HG03064 (cell line): ENCODE results near the gene HECTD2.
"Not testable (repeated sequence)": the region's sequence is repeated elsewhere in the genome, so short reads cannot be mapped to it uniquely, and the experiment has no call there.

Experiments
- ATAC-seq: cut with Tn5 transposase; IDR thresholded peaks from one replicate; pipeline ENCODE4 v1.9.1; 2021; ENCODE audit warnings: low read depth; ENCODE audit not compliant: unreplicated experiment

Gene HECTD2

DNA sequence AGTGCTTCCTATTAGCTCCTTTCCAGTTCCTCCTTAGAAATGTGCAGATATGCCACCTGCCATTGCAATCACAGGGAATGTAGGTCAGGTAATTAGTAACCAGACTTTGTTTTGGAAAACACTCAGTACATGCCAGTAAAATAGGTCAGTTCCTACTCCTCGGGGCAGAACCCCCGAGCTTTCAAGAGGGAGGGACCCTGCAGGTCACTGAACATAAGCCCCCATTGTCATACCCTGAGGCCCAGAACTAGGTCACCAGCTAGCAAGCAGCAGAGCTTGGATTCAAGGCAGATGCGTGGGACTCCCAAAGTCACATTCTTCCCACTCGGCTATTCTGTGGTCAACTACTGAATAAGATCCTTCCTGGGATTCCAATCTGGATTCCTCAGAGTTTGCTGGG, 117.9 kb downstream of the HECTD2 start:
- ATAC-seq, result no peak

GRCh38 chr10:91528768-91529167, 118.6 kb downstream of the HECTD2 start:
- ATAC-seq, result no peak

- ATAC-seq, result not testable (repeated sequence)
Measured at GRCh38 chr10:91534789-91535188, 124.6 kb downstream of the HECTD2 start.

GRCh38 chr10:91536111-91536510, 126.0 kb downstream of the HECTD2 start:
- no peak for ATAC-seq

GRCh38 chr10:91536733-91537132, 126.6 kb downstream of the HECTD2 start:
- ATAC-seq, result no peak

DNA sequence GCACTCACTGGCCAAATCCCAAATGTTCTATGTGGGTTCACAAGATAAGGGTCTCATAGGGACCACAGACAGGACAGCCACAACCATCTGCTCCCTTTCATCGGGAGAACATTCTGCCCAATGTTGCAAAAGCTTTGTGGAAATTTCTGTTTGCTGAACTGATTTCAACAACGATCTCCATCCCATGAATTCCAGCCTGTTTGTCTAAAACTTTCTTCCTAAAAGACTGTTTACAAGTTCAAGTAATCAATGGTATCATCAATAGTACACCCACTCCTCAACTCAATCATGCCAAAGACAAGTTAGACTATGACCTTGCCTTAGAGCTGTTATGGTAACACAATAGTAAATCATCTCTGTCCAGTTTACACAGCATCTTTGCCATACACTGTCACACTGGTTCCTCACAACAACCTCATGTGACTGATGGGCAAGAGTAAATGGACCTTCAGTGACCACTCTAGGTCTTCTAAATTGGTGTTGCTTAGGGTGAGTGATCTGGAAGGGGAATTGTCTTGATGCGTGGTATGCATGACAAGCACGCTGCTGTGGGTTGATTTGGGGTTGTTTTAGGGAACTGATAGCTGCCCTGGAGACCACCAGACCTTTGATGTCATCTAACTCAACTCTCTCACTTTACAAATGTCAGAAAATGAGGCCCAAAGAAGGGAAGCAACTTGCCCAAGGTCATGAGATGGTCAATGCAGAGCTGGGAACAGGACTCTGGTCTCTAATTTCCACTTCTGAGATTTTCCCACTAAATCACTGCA, 127.7 kb downstream of the HECTD2 start:
- ATAC-seq, result no peak

DNA sequence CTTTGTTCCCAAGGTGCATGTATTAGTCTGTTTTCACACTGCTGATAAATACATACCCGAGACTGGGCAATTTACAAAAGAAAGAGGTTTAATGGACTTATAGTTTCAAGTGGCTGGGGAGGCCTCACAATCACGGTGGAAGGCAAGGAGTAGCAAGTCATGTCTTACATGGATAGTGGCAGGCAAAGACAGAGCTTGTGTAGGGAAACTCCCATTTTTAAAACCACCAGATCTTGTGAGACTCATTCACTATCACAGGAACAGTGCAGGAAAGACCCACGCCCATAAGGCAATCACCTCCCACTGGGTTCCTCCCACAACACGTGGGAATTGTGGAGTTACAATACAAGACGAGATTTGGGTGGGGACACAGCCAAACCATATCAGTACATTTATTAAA, 129.8 kb downstream of the HECTD2 start:
- ATAC-seq, result no peak

DNA sequence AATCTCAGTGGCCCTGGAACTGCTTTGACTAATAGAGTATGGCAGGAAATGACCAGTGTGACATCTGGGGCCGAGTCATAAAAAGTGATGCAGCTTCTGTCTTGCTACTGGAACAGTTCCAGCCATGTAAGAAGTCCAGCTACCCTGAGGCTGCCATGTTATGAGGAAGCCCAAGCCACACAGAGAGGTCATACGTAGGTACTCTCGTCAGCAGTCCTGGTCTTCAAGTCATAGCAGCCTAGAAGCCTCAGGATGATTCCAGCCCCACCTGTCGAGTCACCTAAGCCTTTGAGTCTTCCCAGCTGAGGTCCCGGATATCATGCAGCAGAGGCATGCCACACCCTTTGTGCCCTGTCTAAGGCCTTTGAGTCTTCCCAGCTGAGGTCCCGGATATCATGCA, 130.6 kb downstream of the HECTD2 start:
- no peak for ATAC-seq

DNA sequence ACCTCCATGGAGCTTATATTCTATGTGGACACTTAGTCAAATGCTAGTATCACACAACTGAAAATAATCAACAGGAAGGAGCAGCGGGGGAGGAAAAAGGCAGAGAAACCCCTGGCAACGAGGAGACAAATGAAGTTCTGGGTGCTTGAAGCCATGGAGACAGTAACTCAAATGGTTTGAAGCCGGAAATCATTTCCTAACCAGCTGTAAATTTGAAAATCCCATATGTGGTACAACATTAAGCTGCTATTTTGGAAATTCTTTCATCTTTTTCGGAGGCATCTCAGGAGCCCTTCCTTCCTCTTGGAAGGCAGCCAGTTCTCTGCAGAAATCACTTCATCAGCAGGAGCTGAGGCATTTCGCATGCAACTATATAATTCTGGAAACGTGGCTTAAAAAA, 131.3 kb downstream of the HECTD2 start:
- no peak for ATAC-seq

DNA sequence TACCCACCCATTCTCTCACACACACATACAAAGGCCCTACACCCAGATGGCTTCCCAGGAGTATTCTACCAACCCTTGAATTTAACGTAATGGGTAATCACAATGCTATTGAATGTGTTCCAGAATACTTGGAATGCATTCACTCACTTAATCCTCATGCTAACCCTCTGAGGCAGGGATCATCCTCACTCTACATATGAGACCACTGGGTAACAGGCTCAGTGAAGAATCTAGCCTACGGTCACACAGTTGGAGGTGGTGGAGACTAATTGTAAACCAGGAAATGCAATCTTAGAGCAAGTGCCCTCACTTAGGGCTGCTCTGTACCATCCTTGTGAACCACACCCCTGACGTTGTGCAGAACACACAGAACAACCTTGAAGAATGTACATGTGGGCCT, 135.2 kb downstream of the HECTD2 start:
- ATAC-seq, result no peak

DNA sequence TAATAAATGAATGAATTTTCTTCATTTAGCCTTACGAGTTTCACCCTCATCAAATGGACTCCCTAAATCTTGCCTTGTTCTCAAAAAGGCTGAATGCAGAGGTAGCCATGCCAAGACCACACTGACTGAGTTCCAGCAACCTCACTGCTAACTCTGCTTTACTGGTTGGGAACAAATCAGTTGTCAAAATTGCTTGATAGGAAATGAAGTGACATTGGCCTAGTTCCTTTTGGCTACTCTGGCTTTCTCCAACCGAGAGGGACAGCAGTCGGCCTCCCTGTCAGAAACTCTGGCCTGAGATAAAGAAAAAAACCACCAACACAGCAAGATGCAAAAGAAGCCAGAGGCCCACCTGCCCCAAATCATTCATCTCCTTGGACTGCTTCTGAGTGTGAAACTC, 135.7 kb downstream of the HECTD2 start:
- ATAC-seq, result no peak

GRCh38 chr10:91549262-91549661, 139.1 kb downstream of the HECTD2 start:
- ATAC-seq, result no peak

- no peak for ATAC-seq
Measured at GRCh38 chr10:91550021-91550420, 139.9 kb downstream of the HECTD2 start.

GRCh38 chr10:91551856-91552255, 141.7 kb downstream of the HECTD2 start:
- no peak for ATAC-seq

DNA sequence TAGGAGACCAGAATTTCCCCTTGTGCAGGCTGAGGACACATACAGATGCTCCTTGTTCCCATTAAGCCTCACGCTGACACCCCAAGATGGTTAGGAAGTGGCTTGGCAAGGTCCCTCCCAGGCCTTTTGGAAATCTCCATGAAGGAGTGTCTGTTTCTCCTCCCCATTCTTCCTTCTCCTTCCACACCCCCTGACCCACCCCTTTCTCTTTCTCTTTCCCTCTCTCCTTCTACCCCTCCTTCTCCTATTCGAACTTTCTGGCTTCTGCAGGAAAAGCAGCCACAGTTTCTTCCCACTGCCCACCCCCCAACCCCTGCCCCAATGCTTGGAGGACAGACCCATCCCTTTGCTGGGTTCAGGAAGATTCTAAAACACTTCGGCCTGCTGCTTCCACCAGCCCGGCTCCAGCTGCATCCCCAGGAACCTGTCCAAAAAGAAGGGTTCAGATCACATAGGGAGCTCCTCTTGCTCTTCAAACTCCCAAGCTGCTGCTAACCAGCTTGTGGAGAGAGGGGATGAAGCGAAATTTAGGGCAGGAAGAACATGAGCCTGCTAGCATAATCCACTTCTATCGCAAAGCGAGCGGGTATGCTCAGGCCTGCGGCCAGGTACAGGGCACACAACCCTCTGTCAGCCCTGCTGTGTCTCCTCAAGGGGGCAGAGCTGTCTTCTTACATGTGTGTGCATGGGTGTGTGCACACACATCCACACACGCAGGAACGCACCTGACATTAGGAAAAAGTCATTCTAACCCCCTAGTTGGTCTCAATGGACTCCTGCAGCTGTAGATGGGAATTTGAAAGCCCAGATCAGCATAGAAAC, 142.3 kb downstream of the HECTD2 start:
- no peak for ATAC-seq

- no peak for ATAC-seq
Measured at GRCh38 chr10:91555455-91555854, 145.3 kb downstream of the HECTD2 start.

GRCh38 chr10:91556691-91557566, 146.8 kb downstream of the HECTD2 start:
- no peak for ATAC-seq

GRCh38 chr10:91557651-91558111, 147.5 kb downstream of the HECTD2 start:
- ATAC-seq, result no peak

DNA sequence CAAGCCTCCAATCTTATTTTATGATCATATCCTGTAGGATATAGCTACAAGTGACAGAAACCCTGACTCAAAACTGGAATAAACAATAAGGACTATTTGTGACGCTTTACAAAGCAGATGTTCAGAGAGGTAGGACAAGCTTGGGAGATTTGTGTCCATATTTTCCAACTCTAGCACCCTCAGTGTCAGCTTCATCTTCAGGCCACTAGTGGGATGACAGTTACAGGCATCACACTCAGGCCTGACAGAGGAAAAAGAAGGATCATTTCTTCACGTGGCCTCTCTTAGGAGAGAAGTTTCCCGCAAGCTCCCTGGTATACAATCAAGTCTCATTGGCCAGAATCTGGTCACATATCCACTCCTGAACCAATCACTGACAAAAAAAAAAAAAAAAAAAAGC, 148.3 kb downstream of the HECTD2 start:
- no peak for ATAC-seq

- no peak for ATAC-seq
Measured at GRCh38 chr10:91559169-91559568, 149.0 kb downstream of the HECTD2 start.

DNA sequence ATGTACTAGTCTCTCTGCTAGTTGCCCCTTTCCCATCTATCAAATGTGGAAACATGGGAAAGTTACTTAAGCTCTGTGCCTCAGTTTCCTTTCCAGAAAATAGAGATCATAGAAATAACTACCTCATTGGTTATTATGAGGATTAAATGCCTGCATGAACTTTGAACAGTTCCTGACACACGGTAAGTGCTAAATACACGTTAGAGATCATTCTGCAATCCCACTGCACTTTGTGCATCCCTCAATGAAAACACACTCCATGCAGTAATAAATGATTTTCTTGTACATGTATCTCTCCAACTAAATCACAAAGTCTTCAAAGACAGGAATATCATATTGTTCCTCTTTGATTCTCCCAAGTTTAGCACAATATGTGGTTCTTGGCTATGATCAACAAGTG, 149.6 kb downstream of the HECTD2 start:
- no peak for ATAC-seq
